ENCODE measurements around the gene CFAP77. TPM values are rescaled to one million over a fixed set of nuclear protein-coding genes. Genes with fewer than 3 reads are reported as not detected.

CFAP77 gene
- polyA plus RNA-seq, 1 of the 3 experiments (the other 2 are of a cell fraction), result 1.1 TPM

DNA sequence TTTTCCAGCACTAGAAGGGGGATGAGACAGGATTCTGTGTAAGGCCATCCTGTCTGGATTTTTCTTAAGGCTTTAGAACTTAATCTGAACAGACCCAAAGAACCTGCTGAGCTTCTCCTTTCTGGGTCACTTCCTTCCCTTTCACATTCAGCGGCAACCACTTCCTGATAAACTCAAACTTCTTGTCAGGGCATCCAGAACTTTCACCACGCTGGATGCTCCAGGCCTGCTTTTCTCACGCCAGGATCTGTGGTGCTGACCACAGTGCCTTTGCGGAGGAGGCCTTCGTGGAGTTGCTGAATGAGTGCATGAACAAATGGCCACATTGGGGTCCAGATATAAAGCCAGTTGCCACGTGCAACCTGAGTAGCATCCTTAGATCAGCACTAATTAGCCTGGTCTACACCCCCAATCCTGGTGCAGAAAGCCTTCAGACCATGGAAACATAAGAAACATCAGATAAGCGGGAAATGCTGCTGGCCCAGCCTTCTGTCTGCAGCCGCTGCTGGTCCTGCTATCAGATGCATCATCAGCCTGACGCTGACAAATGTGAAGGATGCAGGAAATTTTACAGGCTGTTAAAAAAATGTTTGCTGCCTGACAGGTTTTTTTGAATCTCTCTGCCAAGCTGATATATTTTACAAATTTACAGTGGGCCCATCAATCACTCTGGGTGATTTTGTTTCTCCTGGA is 97.1 kb downstream of the CFAP77 start (continued):
- TF ChIP-seq MXI1 (IDR thresholded peaks at IDR 0.05; ENCODE audit: low read depth, low read length) (peak; percentile 77; the same call in 1 of the 2 replicates), CHD2 (IDR thresholded peaks at IDR 0.05; ENCODE audit: low read length, partially characterized antibody) (peak; percentile 37), ELF1 (IDR thresholded peaks at IDR 0.05) (no peak), NRF1 (IDR thresholded peaks at IDR 0.05; ENCODE audit: low read depth, low read length) (no peak)

DNA sequence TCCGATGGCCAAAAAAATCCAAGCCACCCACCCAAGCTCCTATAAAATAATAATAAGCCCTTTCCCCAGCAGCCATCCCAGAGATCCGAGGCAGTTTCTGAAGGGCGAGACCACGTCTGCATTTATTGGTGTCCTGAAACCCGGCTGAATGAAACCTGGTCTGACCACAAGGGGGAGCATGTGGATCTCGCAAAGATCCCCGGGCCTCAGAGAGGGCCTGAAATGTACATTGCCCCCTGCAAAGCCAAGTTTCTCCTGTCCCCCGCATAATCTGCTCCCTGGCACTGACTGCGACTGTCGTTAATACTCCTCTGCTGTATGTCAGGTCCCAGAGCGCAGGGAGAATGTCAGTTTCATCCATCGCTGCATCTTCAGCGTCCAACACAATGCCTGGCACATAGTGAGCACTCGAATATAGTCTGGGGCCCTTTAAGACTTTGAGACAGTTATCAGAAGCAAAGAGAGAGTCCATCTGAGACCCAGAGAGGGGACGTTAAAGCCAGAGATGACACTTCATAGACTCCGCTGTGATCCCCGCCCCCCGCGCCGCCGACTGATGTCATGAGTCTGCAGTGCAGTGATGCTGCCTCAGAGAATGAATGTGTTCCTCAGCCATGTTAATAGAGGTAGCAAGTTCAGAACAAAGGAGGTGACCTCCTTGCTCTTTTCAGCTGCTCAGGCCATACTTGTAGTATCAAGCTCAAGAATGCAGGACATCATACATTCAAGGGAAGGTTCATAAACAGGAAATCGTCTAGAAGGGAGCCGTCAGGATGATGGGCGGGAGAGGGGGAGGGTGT is 97.9 kb downstream of the CFAP77 start:
- Histone ChIP-seq H3K27me3 (ENCODE audit: insufficient read depth) (no peaks in the 10 kb centered on the region), H3K4me1 (ENCODE audit: control insufficient read depth in 1 of 2, insufficient read depth in 2 of 2, low read depth in 1 of 2, low read length in 1 of 2) (peaks cover 0 to 56% of the 10 kb centered on the region in 2 experiments; a peak in 2 of 4 replicates), H3K9ac (no peak overlapping the region), H3K4me2 (no peak overlapping the region), H3K9me3 (no peaks in the 10 kb centered on the region), H3K4me3 (ENCODE audit: low read depth in 2 of 2, low read length in 1 of 2) (no peak overlapping the region; a peak in 2 of 4 replicates), H3K27ac (ENCODE audit: low read depth in 2 of 2, low read length in 1 of 2) (peak overlapping the region in 1 of 2 experiments; percentile 97; a peak in 2 of 4 replicates), H3F3A (replicated peaks; ENCODE audit: insufficient read depth) (no peaks in the 10 kb centered on the region), H3K79me2 (ENCODE audit: insufficient read depth) (no peaks in the 10 kb centered on the region), H2AFZ (ENCODE audit: low read depth) (no peak overlapping the region), H3K36me3 (replicated peaks in 1 of 2; ENCODE audit: control insufficient read depth in 1 of 2, insufficient read depth in 2 of 2, low read length in 1 of 2) (no peaks in the 10 kb centered on the region), H3K9me2 (no peaks in the 10 kb centered on the region), H4K20me1 (ENCODE audit: insufficient read depth) (no peaks in the 10 kb centered on the region)
- ChIA-PET CTCF (interaction anchor here (0.6 to 9.2 kb wide), 35 partner anchors 10 to 394 kb away, joined by 3 to 72 read pairs (median 4); partner anchors contain the start of genes CFAP77, DDX31 and GTF3C4), POLR2A (no interaction called here)
- TF ChIP-seq JUND (IDR thresholded peaks at IDR 0.05), result no peak
- TF ChIP-seq FOXM1 (IDR thresholded peaks at IDR 0.05; ENCODE audit: low read depth), result no peak
- no peak for TF ChIP-seq FOSL2 (IDR thresholded peaks at IDR 0.05; ENCODE audit: borderline replicate concordance, low read depth)
- TF ChIP-seq, protein P1, sequence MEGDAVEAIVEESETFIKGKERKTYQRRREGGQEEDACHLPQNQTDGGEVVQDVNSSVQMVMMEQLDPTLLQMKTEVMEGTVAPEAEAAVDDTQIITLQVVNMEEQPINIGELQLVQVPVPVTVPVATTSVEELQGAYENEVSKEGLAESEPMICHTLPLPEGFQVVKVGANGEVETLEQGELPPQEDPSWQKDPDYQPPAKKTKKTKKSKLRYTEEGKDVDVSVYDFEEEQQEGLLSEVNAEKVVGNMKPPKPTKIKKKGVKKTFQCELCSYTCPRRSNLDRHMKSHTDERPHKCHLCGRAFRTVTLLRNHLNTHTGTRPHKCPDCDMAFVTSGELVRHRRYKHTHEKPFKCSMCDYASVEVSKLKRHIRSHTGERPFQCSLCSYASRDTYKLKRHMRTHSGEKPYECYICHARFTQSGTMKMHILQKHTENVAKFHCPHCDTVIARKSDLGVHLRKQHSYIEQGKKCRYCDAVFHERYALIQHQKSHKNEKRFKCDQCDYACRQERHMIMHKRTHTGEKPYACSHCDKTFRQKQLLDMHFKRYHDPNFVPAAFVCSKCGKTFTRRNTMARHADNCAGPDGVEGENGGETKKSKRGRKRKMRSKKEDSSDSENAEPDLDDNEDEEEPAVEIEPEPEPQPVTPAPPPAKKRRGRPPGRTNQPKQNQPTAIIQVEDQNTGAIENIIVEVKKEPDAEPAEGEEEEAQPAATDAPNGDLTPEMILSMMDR (IDR thresholded peaks at IDR 0.05), result peak; percentile 84
- TF ChIP-seq SMC3 (IDR thresholded peaks at IDR 0.05; ENCODE audit: low read depth, low read length), result peak; percentile 91
- TF ChIP-seq RAD21 (IDR thresholded peaks at IDR 0.05; ENCODE audit: low read length), result peak; percentile 90
- no peak for TF ChIP-seq RXRA (IDR thresholded peaks at IDR 0.05; ENCODE audit: borderline replicate concordance, low read depth)
- WGBS (ENCODE audit: low lambda C conversion rate), result 37% methylated on average over 24 of the region's 24 CpGs
- DNase-seq, result peak; percentile 92
